GM12801 (cell line): ENCODE results near the gene C19orf67.

ENCODE experiments used
- TF ChIP-seq, protein P1 (sequence below): IDR thresholded peaks from one replicate; pipeline ENCODE4 v1.5.1; 2011; ENCODE audit warnings: control low read depth; ENCODE audit not compliant: insufficient read length; ENCODE audit errors: extremely low read depth

C19orf67 gene

DNA sequence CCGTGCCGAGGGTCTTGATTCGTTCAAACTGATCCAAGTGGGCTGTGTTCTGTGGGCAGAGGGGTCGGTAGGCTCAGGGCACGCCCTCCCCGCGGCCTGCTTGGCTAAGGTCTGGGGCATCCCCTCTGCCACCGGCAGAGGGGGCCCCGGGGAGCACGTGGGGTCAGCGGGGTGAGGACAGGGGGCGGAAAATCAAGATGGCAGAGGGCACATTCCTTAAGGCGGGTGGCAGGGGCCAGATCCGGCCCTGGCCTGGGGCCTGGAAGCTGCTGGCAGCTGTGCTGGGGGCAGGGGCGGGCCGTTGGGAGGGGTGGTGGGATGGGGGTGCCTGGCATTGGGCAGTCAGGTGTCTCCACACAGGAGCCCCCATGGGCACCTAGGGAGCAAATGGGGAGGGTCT is 21.3 kb upstream of the C19orf67 start:
- TF ChIP-seq, protein P1, sequence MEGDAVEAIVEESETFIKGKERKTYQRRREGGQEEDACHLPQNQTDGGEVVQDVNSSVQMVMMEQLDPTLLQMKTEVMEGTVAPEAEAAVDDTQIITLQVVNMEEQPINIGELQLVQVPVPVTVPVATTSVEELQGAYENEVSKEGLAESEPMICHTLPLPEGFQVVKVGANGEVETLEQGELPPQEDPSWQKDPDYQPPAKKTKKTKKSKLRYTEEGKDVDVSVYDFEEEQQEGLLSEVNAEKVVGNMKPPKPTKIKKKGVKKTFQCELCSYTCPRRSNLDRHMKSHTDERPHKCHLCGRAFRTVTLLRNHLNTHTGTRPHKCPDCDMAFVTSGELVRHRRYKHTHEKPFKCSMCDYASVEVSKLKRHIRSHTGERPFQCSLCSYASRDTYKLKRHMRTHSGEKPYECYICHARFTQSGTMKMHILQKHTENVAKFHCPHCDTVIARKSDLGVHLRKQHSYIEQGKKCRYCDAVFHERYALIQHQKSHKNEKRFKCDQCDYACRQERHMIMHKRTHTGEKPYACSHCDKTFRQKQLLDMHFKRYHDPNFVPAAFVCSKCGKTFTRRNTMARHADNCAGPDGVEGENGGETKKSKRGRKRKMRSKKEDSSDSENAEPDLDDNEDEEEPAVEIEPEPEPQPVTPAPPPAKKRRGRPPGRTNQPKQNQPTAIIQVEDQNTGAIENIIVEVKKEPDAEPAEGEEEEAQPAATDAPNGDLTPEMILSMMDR, result no peak

DNA sequence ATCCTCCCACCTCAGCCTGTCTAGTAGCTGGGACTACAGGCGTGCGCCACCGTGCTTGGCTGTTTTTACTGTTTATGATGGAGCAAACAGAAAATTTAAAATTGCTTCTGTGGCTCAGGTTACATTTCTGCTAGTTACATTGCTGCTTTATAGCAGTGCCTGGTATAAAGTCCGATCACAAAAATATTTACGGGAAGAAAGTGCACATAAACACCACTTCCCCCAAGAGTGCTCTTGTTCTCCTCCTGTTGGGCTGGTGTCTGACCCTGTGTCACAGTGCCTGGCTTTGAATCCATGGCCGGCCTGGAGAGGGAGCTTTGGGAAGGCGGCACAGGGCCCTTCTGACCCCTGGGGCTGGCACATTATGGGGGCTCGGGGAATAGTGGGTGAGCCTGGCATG is 20.1 kb upstream of the C19orf67 start:
- TF ChIP-seq, protein P1, result no peak

DNA sequence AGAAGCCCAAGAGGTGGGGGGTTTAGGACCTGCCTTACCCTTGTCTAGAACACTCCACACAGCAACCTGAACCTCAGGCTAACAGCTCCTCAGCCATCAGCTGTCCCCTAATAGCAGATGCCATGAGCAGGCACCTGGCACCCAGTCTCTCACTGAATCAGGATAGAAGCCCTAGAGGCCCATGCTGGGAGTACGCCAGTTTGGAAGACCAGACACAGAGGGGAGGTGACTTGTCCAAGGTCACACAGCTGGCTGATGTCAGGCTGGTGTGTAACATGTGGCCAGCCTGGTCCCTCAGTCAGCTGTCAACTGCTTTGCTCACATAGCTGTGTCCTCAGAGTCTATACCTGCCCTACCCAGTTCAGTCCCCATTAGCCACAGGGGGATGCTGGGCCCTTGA is 17.7 kb upstream of the C19orf67 start:
- TF ChIP-seq, protein P1, result no peak

- TF ChIP-seq, protein P1, result no peak
Observed at GRCh38 chr19:14102756-14103155, 17.2 kb upstream of the C19orf67 start.

DNA sequence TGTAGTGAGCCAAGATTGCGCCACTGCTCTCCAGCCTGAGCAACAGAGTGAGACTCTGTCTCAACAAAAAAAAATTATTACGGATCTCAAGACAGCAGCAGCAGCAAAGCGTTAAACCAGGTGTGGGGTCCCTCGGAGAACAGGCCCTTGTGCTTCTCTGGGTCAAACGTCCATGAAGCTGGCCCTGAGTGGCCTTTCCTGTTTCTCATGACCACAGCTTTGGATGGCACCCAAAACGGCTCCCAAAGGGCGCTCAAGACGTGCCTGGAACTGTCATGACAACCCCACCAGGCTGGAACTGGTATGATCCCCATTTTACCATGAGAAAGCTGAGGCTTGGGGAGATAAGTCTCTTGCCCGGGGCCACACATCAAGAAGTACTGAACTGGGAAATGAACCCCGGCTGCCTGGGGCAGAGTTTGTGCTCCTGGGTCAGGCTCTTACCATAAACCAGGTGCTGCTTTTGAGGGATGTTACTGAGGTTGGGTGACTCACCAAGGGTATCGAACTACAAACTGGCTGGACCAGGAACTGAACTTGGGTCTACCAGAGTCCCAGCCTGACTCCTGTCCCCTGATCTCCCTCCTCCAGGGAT is 16.6 kb upstream of the C19orf67 start:
- TF ChIP-seq, protein P1, result no peak

GRCh38 chr19:14101003-14101545 is 15.5 kb upstream of the C19orf67 start:
- TF ChIP-seq, protein P1, result no peak

- TF ChIP-seq, protein P1, result no peak
Observed at GRCh38 chr19:14097532-14098151, 12.1 kb upstream of the C19orf67 start.
